KMS-11 (cell line): ENCODE results near the gene UBALD1.

Source experiments
- H2AFZ ChIP-seq: fragments of 200-600 bp; sonication (generic); 2 replicates; pipeline ENCODE4 v1.6.1; 2016; ENCODE audit warnings: antibody characterized with exemption, mixed run types, low read depth
- H3K27ac ChIP-seq: fragments of 200-600 bp; sonication (generic); 2 replicates; pipeline ENCODE4 v1.6.1; 2016; ENCODE audit warnings: mild to moderate bottlenecking, mixed run types
- H3K27me3 ChIP-seq: fragments of 200-600 bp; sonication (generic); 2 replicates; pipeline ENCODE4 v1.6.1; 2017; ENCODE audit warnings: mild to moderate bottlenecking, low read depth, mixed run types, moderate library complexity; ENCODE audit not compliant: insufficient read depth
- H3K36me3 ChIP-seq: fragments of 200-600 bp; sonication (generic); 2 replicates; pipeline ENCODE4 v1.6.1; 2017; ENCODE audit warnings: mild to moderate bottlenecking, mixed run types; ENCODE audit not compliant: insufficient read depth
- H3K4me1 ChIP-seq: fragments of 200-600 bp; sonication (generic); 2 replicates; pipeline ENCODE4 v1.6.1; 2016; ENCODE audit warnings: mild to moderate bottlenecking, low read depth, mixed run types; ENCODE audit not compliant: poor library complexity, severe bottlenecking
- H3K4me2 ChIP-seq: fragments of 200-600 bp; sonication (generic); 2 replicates; pipeline ENCODE4 v1.7.0; 2016; ENCODE audit warnings: mild to moderate bottlenecking, mixed run types
- H3K4me3 ChIP-seq: fragments of 200-600 bp; sonication (generic); IDR thresholded peaks from 2 replicates; pipeline ENCODE4 v1.6.1; 2017; ENCODE audit warnings: low read depth, low read length, mixed read lengths; ENCODE audit not compliant: insufficient read depth
- H3K79me2 ChIP-seq: fragments of 200-600 bp; sonication (generic); 2 replicates; pipeline ENCODE4 v1.6.1; 2016; ENCODE audit warnings: low read depth, mixed run types; ENCODE audit not compliant: insufficient read depth
- H3K9ac ChIP-seq: fragments of 200-600 bp; sonication (generic); 2 replicates; pipeline ENCODE4 v1.6.1; 2016; ENCODE audit warnings: mild to moderate bottlenecking, mixed run types
- H4K20me1 ChIP-seq: fragments of 200-600 bp; sonication (generic); 2 replicates; pipeline ENCODE4 v1.6.1; 2016; ENCODE audit warnings: mild to moderate bottlenecking, mixed run types; ENCODE audit not compliant: insufficient read depth
- CTCF ChIP-seq: fragments of 200-600 bp; sonication (generic); conservative IDR thresholded peaks from 2 replicates; pipeline ENCODE4 v1.6.1; 2017; ENCODE audit warnings: low read depth, mild to moderate bottlenecking, antibody characterized with exemption, low read length, moderate library complexity, mixed read lengths

UBALD1 gene

GRCh38 chr16:4623593-4623992, 8.9 kb upstream of the UBALD1 start:
- Histone ChIP-seq H3K27me3 (no peaks in the 10 kb centered on the region), H3K79me2 (peaks cover 32% of the 10 kb centered on the region; the same call in 1 of the 2 replicates), H3K4me2 (peak overlapping the region; percentile 52; the same call in 1 of the 2 replicates), H3K9ac (no peak overlapping the region), H3K36me3 (no peaks in the 10 kb centered on the region), H4K20me1 (peaks cover 7% of the 10 kb centered on the region; the same call in 1 of the 2 replicates), H3K4me1 (peaks cover 17% of the 10 kb centered on the region), H2AFZ (peak overlapping the region; percentile 91; the same call in 1 of the 2 replicates), H3K4me3 (no peak overlapping the region), H3K27ac (no peak overlapping the region)
- TF ChIP-seq CTCF: no peak

GRCh38 chr16:4618645-4619418, 4.1 kb upstream of the UBALD1 start:
- H3K4me3 ChIP-seq: no peak overlapping the region
- TF ChIP-seq CTCF: no peak
- no peak overlapping the region for H3K9ac ChIP-seq
- no peak overlapping the region for H2AFZ ChIP-seq
- H3K27me3 ChIP-seq: no peaks in the 10 kb centered on the region
- no peak overlapping the region for H3K4me2 ChIP-seq
- H4K20me1 ChIP-seq: no peaks in the 10 kb centered on the region
- H3K27ac ChIP-seq: no peak overlapping the region
- no peaks in the 10 kb centered on the region for H3K36me3 ChIP-seq
- H3K4me1 ChIP-seq: peaks cover 23% of the 10 kb centered on the region
- no peaks in the 10 kb centered on the region for H3K79me2 ChIP-seq

GRCh38 chr16:4617880-4618279, 3.2 kb upstream of the UBALD1 start:
- H3K27me3 ChIP-seq: no peaks in the 10 kb centered on the region
- no peaks in the 10 kb centered on the region for H3K36me3 ChIP-seq
- no peak overlapping the region for H3K9ac ChIP-seq
- peaks cover 29% of the 10 kb centered on the region for H3K4me1 ChIP-seq
- H3K4me2 ChIP-seq: no peak overlapping the region
- H3K79me2 ChIP-seq: peaks cover 9% of the 10 kb centered on the region; the same call in 1 of the 2 replicates
- no peak overlapping the region for H2AFZ ChIP-seq
- no peaks in the 10 kb centered on the region for H4K20me1 ChIP-seq
- H3K4me3 ChIP-seq: no peak overlapping the region
- TF ChIP-seq CTCF: no peak
- no peak overlapping the region for H3K27ac ChIP-seq

- H2AFZ ChIP-seq: peak overlapping the region; percentile 84
- H3K4me2 ChIP-seq: peak overlapping the region; percentile 85
- TF ChIP-seq CTCF: peak; percentile 55; the same call in 1 of the 2 replicates
- no peaks in the 10 kb centered on the region for H4K20me1 ChIP-seq
- no peaks in the 10 kb centered on the region for H3K36me3 ChIP-seq
- H3K4me1 ChIP-seq: peaks cover 30% of the 10 kb centered on the region
- peak overlapping the region; percentile 86 for H3K27ac ChIP-seq
- H3K27me3 ChIP-seq: no peaks in the 10 kb centered on the region
- peaks cover 9% of the 10 kb centered on the region; the same call in 1 of the 2 replicates for H3K79me2 ChIP-seq
- H3K4me3 ChIP-seq: no peak overlapping the region
- H3K9ac ChIP-seq: peak overlapping the region; percentile 70; the same call in 1 of the 2 replicates
Measured at GRCh38 chr16:4616047-4616811, 1.5 kb upstream of the UBALD1 start.
